Gastroesophageal sphincter (tissue), 4 donors: ENCODE results near the gene TTC5. TPM values are rescaled to one million over a fixed set of nuclear protein-coding genes. Genes with fewer than 3 reads are reported as not detected.
"Not testable (repeated sequence)": the region's sequence is repeated elsewhere in the genome, so short reads cannot be mapped to it uniquely, and the experiment has no call there.

Source experiments
- ATAC-seq: fragments of 150-250 bp; one replicate; pipeline ENCODE4 v1.9.1; 2016; ENCODE audit warnings: mild to moderate bottlenecking, moderate library complexity
- H3K27ac ChIP-seq, 4 donors: fragments of 200-600 bp; sonication (generic) in 3 of 4; 1 replicate in 3 of 4; 2 replicates in 1 of 4; pipeline ENCODE4 v1.5.1; 2016 to 2019
- H3K27me3 ChIP-seq: fragments of 200-600 bp; sonication (generic); one replicate; pipeline ENCODE4 v1.5.1; 2019
- H3K36me3 ChIP-seq, 2 donors: fragments of 200-600 bp; sonication (generic); one replicate each; pipeline ENCODE4 v1.5.1; 2019; ENCODE audit warnings: control low read depth in 1 of 2
- H3K4me1 ChIP-seq, 3 donors: fragments of 200-600 bp; sonication (generic); 1 replicate in 2 of 3; 2 replicates in 1 of 3; pipeline ENCODE4 v1.5.1; 2016 to 2019; ENCODE audit warnings: control low read depth in 2 of 3
- H3K4me3 ChIP-seq, 2 donors: fragments of 200-600 bp; sonication (generic); one replicate each; pipeline ENCODE4 v1.5.1; 2019; ENCODE audit warnings: mild to moderate bottlenecking in 1 of 2, moderate library complexity in 1 of 2
- H3K9me3 ChIP-seq, 3 donors: fragments of 200-600 bp; sonication (generic); one replicate each; pipeline ENCODE4 v1.5.1; 2017 to 2019; ENCODE audit warnings: control low read depth in 2 of 3
- EP300 ChIP-seq: sonication (generic); formaldehyde crosslinking; IDR thresholded peaks from one replicate; pipeline ENCODE4 v1.6.1; 2017; ENCODE audit warnings: antibody characterized with exemption, mild to moderate bottlenecking
- POLR2A ChIP-seq, 2 donors: fragments of 450-650 bp; IDR thresholded peaks; one replicate each; pipeline ENCODE4 v1.6.1; 2017; ENCODE audit warnings: antibody characterized with exemption in 2 of 2, mild to moderate bottlenecking in 2 of 2, moderate library complexity in 1 of 2
- POLR2AphosphoS5 ChIP-seq: sonication (generic); formaldehyde crosslinking; IDR thresholded peaks from one replicate; pipeline ENCODE4 v1.6.1; 2017; ENCODE audit warnings: antibody characterized with exemption
- WGBS, 2 donors: methylation state at CpG; one replicate each; pipeline ENCODE4 v1.1.5; 2018; ENCODE audit warnings: low coverage in 1 of 2; 5-methylcytosine and 5-hydroxymethylcytosine counted together
- total RNA-seq, 4 donors: library from RNA; depleted of rRNA; stranded (reverse); fragments of >200 nt; gene quantifications; one replicate each; pipeline ENCODE4 v1.1.0, GENCODE V29; 2016
- TF ChIP-seq, protein P1 (sequence below), 4 experiments: fragments of 200-600 bp in 2 of 4; fragments of 450-650 bp in 2 of 4; sonication (generic) in 1 of 4; IDR thresholded peaks; one replicate each; pipeline ENCODE4 v1.5.1; 2017 to 2019; ENCODE audit warnings: antibody characterized with exemption in 4 of 4, mild to moderate bottlenecking in 2 of 4, moderate library complexity in 2 of 4

The TTC5 gene
- total RNA-seq, 4 donors from 2014 or later, result 8.1 to 10.9 (median 10.0) TPM

DNA sequence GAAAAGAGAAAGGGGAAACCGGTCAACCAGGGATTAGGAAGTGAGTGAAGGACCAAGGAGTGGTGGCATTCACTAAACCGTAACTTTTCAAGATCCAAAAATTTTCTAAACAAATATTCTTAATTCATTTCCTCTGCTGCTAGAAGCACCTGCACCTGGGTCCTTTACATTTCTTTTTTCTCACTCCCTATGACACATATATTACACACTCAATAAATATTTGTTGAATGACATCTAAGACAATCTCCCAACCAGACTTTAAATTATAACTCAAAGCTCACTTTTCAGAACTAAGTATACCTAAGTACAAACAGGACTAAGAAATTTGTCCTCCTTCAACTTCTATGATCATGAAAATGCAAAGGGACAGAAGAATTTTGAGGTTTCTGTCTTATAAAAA, 11.1 kb downstream of the TTC5 start:
- H3K27ac ChIP-seq, result no peak overlapping the region
- TF ChIP-seq EP300 (no peak), POLR2AphosphoS5 (no peak), POLR2A (IDR thresholded peaks at IDR 0.05) (no peak)
- TF ChIP-seq, protein P1, sequence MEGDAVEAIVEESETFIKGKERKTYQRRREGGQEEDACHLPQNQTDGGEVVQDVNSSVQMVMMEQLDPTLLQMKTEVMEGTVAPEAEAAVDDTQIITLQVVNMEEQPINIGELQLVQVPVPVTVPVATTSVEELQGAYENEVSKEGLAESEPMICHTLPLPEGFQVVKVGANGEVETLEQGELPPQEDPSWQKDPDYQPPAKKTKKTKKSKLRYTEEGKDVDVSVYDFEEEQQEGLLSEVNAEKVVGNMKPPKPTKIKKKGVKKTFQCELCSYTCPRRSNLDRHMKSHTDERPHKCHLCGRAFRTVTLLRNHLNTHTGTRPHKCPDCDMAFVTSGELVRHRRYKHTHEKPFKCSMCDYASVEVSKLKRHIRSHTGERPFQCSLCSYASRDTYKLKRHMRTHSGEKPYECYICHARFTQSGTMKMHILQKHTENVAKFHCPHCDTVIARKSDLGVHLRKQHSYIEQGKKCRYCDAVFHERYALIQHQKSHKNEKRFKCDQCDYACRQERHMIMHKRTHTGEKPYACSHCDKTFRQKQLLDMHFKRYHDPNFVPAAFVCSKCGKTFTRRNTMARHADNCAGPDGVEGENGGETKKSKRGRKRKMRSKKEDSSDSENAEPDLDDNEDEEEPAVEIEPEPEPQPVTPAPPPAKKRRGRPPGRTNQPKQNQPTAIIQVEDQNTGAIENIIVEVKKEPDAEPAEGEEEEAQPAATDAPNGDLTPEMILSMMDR (IDR thresholded peaks at IDR 0.05), result no peak
- no peaks in the 10 kb centered on the region for H3K27me3 ChIP-seq
- 87 to 100% methylated on average over 1 to 2 of the region's 2 CpGs for WGBS, 2 donors
- ATAC-seq, result no peak
- no peak overlapping the region for H3K4me3 ChIP-seq
- peaks cover 5 to 98% of the 10 kb centered on the region in 2 donors for H3K36me3 ChIP-seq
- no peaks in the 10 kb centered on the region for H3K4me1 ChIP-seq
- no peaks in the 10 kb centered on the region for H3K9me3 ChIP-seq

DNA sequence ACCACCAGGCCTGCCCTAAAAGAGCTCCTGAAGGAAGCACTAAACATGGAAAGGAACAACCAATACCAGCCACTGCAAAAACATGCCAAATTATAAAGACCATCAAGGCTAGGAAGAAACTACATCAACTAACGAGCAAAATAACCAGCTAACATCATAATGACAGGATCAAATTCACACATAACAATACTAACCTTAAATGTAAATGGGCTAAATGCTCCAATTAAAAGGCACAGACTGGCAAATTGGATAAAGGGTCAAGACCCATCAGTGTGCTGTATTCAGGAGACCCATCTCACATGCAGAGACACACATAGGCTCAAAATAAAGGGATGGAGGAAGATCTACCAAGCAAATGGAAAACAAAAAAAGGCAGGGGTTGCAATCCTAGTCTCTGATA, 23.8 kb downstream of the TTC5 start:
- H3K36me3 ChIP-seq, result peaks cover 0 to 28% of the 10 kb centered on the region in 2 donors
- not testable (repeated sequence) for H3K27me3 ChIP-seq, H3K4me1 ChIP-seq, H3K4me3 ChIP-seq, H3K27ac ChIP-seq, ATAC-seq, H3K9me3 ChIP-seq
- 92 to 100% methylated on average over 1 of the region's 1 CpG for WGBS, 2 donors

DNA sequence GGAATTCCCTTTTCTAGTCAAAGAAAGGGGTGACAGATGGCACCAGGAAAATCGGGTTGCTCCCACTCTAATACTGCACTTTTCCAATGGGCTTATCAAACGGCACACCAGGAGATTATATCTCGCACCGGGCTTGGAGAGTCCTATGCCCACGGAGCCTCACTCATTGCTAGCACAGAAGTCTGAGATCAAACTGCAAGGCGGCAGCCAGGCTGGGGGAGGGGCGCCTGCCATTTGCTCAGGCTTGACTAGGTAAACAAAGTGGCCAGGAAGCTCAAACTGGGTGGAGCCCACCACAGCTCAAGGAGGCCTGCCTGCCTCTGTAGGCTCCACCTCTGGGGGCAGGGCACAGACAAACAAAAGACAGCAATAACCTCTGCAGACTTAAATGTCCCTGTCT, 25.5 kb downstream of the TTC5 start:
- H3K4me3 ChIP-seq, ATAC-seq, H3K9me3 ChIP-seq, H3K4me1 ChIP-seq, H3K27ac ChIP-seq, H3K27me3 ChIP-seq: not testable (repeated sequence)
- peaks cover 0 to 17% of the 10 kb centered on the region in 2 donors for H3K36me3 ChIP-seq
- no CpG with 5 or more reads among the region's 7 CpGs for WGBS, 2 donors

DNA sequence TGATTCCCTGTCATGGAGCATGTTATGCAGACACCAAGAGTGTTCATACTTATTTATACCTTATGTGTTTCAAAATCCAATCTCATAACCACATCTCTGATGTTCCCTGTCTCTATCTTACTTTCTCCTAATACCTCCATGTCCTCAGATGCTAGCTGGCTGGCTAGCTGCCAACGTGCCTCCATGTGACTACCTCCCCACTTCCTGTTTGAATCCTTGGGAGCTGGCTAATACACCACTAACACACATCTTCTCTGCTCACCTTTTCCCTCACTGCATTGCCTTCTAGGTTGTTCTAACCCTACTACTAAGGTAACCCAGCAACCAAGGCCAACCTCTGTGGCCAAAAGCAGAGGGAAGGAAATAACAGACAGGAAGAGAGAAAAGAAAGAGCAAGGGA, 27.3 kb downstream of the TTC5 start:
- H3K4me1 ChIP-seq, result no peaks in the 10 kb centered on the region
- H3K4me3 ChIP-seq, result no peak overlapping the region
- no peaks in the 10 kb centered on the region for H3K27me3 ChIP-seq
- TF ChIP-seq, protein P1 (IDR thresholded peaks at IDR 0.05), result no peak
- TF ChIP-seq EP300 (no peak), POLR2AphosphoS5 (no peak), POLR2A (IDR thresholded peaks at IDR 0.05) (no peak)
- 0 to 13% methylated on average over 1 of the region's 1 CpG for WGBS, 2 donors
- peaks cover 0 to 25% of the 10 kb centered on the region in 2 donors for H3K36me3 ChIP-seq
- no peak overlapping the region for H3K27ac ChIP-seq
- no peak for ATAC-seq
- H3K9me3 ChIP-seq, result peaks cover 0 to 6% (median 0%) of the 10 kb centered on the region in 3 donors

DNA sequence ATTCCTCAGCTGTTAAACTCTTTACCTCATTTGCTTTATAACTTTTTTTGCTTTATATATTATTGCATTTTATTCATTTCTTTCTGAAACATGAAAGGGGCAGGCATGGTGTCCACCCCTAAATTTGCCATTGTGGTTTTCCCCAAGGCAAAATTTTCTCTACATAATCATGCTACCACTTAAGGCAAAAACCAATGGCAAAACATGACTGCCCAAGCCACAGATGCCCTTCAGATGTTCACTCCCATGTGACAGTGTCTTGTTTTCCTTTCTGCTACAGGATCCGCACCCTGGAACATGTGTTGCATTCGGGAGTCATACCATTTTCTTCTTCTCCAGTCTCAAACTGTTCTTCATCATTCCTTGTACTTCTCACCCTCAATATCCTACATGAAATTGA, 28.3 kb downstream of the TTC5 start:
- WGBS, 2 donors, result 58 to 100% methylated on average over 2 of the region's 2 CpGs
- H3K4me1 ChIP-seq, result no peaks in the 10 kb centered on the region
- H3K36me3 ChIP-seq, result peaks cover 0 to 31% of the 10 kb centered on the region in 2 donors
- peaks cover 0 to 14% (median 0%) of the 10 kb centered on the region in 3 donors for H3K9me3 ChIP-seq
- TF ChIP-seq EP300 (no peak), POLR2AphosphoS5 (no peak)
- TF ChIP-seq, protein P1 (IDR thresholded peaks at IDR 0.05), result no peak
- H3K27ac ChIP-seq, result no peak overlapping the region
- ATAC-seq, result no peak
- no peaks in the 10 kb centered on the region for H3K27me3 ChIP-seq
- H3K4me3 ChIP-seq, result no peak overlapping the region

DNA sequence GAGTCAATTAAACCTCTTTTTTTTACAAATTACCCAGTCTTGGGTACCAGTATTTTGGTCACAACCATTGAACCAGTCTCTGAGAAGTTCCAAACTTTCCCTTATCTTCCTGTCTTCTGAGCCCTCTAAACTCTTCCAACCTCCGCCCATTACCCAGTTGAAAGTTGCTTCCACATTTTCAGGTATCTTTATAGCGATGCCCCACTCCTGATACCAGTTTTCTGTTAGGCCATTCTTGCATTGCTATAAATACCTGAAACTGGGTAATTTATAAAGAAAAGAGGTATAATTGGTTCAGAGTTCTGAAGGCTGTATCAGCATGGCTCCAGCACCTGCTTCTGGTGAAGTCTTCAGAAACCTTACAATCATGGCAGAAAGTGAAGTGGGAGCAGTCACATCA, 31.7 kb downstream of the TTC5 start:
- ATAC-seq, result no peak
- Histone ChIP-seq H3K9me3 (peaks cover 0 to 19% (median 0%) of the 10 kb centered on the region in 3 donors), H3K27ac (no peak overlapping the region), H3K4me1 (no peaks in the 10 kb centered on the region), H3K27me3 (no peaks in the 10 kb centered on the region), H3K36me3 (peaks cover 0 to 17% of the 10 kb centered on the region in 2 donors), H3K4me3 (no peak overlapping the region)
- 96 to 100% methylated on average over 1 to 2 of the region's 2 CpGs for WGBS, 2 donors
- TF ChIP-seq POLR2AphosphoS5, result no peak
- TF ChIP-seq POLR2A (IDR thresholded peaks at IDR 0.05), result no peak
- TF ChIP-seq, protein P1 (IDR thresholded peaks at IDR 0.05), result no peak
- TF ChIP-seq EP300, result no peak

DNA sequence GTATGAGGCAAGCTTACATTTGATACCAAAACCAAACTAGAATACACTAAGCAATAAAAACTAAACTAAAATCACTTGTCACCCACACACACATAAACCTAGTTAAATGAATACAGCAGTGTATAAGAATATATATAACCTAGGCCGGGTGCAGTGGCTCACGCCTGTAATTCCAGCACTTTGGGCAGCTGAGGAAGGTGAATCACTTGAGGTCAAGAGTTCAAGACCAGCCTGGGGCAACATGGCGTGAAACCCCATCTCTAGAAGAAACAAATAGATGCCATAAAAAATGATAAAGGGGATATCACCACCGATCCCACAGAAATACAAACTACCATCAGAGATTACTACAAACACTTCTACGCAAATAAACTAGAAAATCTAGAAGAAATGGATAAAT, 41.4 kb downstream of the TTC5 start:
- H3K36me3 ChIP-seq, H3K27ac ChIP-seq, ATAC-seq, H3K27me3 ChIP-seq, H3K9me3 ChIP-seq, H3K4me1 ChIP-seq, H3K4me3 ChIP-seq: not testable (repeated sequence)
- 94% methylated on average over 5 of the region's 5 CpGs; no CpG with 5 or more reads in 1 of the 2 donors for WGBS, 2 donors
